Colonic mucosa (tissue), 4 donors: ENCODE results near the gene NRBF2. TPM values are rescaled to one million over a fixed set of nuclear protein-coding genes. Genes with fewer than 3 reads are reported as not detected.

ENCODE experiments used
- DNase-seq: peaks from one replicate; pipeline ENCODE4 v3.0.0-alpha.2; 2020
- H3K27ac ChIP-seq: fragments of 200-600 bp; one replicate; pipeline ENCODE4 v1.8.0; 2021
- H3K27me3 ChIP-seq: fragments of 200-600 bp; one replicate; pipeline ENCODE4 v1.8.0; 2021
- H3K36me3 ChIP-seq: fragments of 200-600 bp; one replicate; pipeline ENCODE4 v1.8.0; 2021
- H3K4me1 ChIP-seq: fragments of 200-600 bp; one replicate; pipeline ENCODE4 v1.8.0; 2021; ENCODE audit warnings: mild to moderate bottlenecking
- H3K4me3 ChIP-seq: fragments of 200-600 bp; one replicate; pipeline ENCODE4 v1.8.0; 2021
- H3K9ac ChIP-seq, 2 donors: one replicate each; pipeline ENCODE4 v1.7.0; 2013; ENCODE audit warnings: control low read depth in 2 of 2, low read depth in 2 of 2, low read length in 2 of 2
- H3K9me3 ChIP-seq: fragments of 200-600 bp; one replicate; pipeline ENCODE4 v1.8.0; 2021
- intact Hi-C: fragments of 100-400 bp; cut with DNase I; formaldehyde crosslinking; loops from one replicate; pipeline ENCODE4 v1.14.1; 2022
- total RNA-seq, 2 donors: library from RNA; stranded (reverse); fragmentation: NEBNext Ultra II Directional in 1 of 2; extraction: Animal tissue kit (Norgen Biotek cat#: 25700) in 1 of 2; gene quantifications; one replicate each; pipeline ENCODE4 v1.2.1, GENCODE V29; 2021
- TF ChIP-seq, protein P1 (sequence below): fragments of 200-600 bp; IDR thresholded peaks from one replicate; pipeline ENCODE4 v1.8.0; 2022; ENCODE audit warnings: antibody characterized with exemption, mild to moderate bottlenecking
- donor health status: healthy.
- donor health status: DM: no; HTN: no; CAD: no.
- donor health status: DM: no; HTN: no; CAD: no.

Gene NRBF2
- total RNA-seq, 2 donors from 2014 or later, result 18.7 to 34.9 TPM

DNA sequence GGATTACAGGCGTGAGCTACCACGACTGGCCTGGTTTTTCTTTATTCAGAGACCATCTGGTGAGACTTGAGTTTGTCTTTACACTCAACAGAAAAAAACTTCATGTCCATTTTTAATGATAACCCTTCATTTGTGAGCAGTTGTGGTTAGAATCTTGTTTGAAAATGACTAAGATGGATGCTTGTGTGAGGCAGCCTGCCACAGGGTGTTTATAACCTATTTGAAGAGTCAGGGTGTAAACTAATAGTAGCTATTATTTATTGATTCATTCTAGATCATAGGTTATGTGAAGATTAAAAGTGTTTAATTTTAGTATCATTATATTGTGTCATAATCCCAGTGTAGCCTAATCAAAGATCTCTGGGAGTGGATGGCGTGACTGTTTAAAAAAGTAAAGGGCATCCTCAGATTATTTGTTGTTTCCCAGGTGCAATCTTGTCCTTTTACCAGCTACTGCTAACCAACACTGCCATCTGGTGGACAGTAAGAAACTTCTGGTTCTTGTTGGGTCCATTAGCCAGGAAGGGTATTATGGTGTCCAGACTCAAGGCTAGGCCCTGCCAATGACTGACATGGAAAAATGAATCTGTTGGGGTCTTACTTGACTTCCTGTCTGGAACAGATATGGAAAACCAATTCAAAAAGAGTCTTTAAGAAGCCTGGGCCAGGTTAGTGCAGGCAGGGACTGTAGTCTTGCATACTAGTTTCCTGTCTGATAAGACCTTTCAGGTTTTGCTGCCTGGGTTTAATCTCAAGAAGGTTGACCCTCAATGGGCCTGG lies 24.9 kb downstream of the NRBF2 start:
- no peaks in the 10 kb centered on the region for H3K36me3 ChIP-seq
- DNase-seq, result peak; percentile 39
- TF ChIP-seq, protein P1, sequence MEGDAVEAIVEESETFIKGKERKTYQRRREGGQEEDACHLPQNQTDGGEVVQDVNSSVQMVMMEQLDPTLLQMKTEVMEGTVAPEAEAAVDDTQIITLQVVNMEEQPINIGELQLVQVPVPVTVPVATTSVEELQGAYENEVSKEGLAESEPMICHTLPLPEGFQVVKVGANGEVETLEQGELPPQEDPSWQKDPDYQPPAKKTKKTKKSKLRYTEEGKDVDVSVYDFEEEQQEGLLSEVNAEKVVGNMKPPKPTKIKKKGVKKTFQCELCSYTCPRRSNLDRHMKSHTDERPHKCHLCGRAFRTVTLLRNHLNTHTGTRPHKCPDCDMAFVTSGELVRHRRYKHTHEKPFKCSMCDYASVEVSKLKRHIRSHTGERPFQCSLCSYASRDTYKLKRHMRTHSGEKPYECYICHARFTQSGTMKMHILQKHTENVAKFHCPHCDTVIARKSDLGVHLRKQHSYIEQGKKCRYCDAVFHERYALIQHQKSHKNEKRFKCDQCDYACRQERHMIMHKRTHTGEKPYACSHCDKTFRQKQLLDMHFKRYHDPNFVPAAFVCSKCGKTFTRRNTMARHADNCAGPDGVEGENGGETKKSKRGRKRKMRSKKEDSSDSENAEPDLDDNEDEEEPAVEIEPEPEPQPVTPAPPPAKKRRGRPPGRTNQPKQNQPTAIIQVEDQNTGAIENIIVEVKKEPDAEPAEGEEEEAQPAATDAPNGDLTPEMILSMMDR, result peak; percentile 79
- H3K27ac ChIP-seq, result no peak overlapping the region
- intact Hi-C loops, result loop anchor here (5.0 kb wide), 3 partner anchors 341 to 721 kb away; partner anchors contain the start of gene EGR2
- no peak overlapping the region for H3K4me3 ChIP-seq
- H3K4me1 ChIP-seq, result peaks cover 5% of the 10 kb centered on the region
- H3K9ac ChIP-seq, result no peak overlapping the region
- no peaks in the 10 kb centered on the region for H3K9me3 ChIP-seq
- no peaks in the 10 kb centered on the region for H3K27me3 ChIP-seq

- no peak overlapping the region for H3K4me3 ChIP-seq
- no peaks in the 10 kb centered on the region for H3K36me3 ChIP-seq
- no peaks in the 10 kb centered on the region for H3K27me3 ChIP-seq
- intact Hi-C loops, result no loop called here
- H3K9me3 ChIP-seq, result no peaks in the 10 kb centered on the region
- no peak for DNase-seq
- no peak overlapping the region for H3K27ac ChIP-seq
- TF ChIP-seq, protein P1, result no peak
- H3K4me1 ChIP-seq, result no peaks in the 10 kb centered on the region
- no peak overlapping the region for H3K9ac ChIP-seq
Measured at GRCh38 chr10:63161592-63161991, 28.5 kb downstream of the NRBF2 start.

- H3K4me1 ChIP-seq, result no peaks in the 10 kb centered on the region
- no peaks in the 10 kb centered on the region for H3K9me3 ChIP-seq
- TF ChIP-seq, protein P1, result no peak
- no peak overlapping the region for H3K4me3 ChIP-seq
- H3K36me3 ChIP-seq, result no peaks in the 10 kb centered on the region
- H3K27me3 ChIP-seq, result no peaks in the 10 kb centered on the region
- no peak overlapping the region for H3K27ac ChIP-seq
- DNase-seq, result no peak
- no peak overlapping the region for H3K9ac ChIP-seq
- intact Hi-C loops, result no loop called here
Measured at GRCh38 chr10:63164166-63164623, 31.1 kb downstream of the NRBF2 start.

DNA sequence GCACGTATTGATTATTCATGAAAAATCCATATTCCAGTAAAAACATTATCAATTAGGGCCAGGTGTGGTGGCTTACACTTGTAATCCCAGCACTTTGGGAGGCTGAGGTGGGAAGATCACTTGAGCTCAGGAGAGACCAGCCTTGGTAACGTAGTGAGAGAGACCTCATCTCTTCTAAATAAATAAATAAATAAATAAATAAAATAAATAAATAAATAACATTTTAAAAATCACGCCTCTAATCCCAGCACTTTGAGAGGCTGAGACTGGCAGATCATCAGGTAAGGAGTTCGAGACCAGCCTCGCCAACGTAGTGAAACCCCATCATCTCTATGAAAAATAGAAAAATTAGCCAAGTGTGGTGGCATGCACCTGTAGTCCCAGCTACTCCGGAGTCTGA lies 32.1 kb downstream of the NRBF2 start:
- no peaks in the 10 kb centered on the region for H3K27me3 ChIP-seq
- no peaks in the 10 kb centered on the region for H3K36me3 ChIP-seq
- H3K4me3 ChIP-seq, result no peak overlapping the region
- no peaks in the 10 kb centered on the region for H3K4me1 ChIP-seq
- no peak for DNase-seq
- no peak overlapping the region for H3K9ac ChIP-seq
- no peak overlapping the region for H3K27ac ChIP-seq
- TF ChIP-seq, protein P1, result no peak
- intact Hi-C loops, result loop anchor here (5.0 kb wide), 2 partner anchors 462 to 557 kb away; no protein-coding TSS in a partner anchor
- no peaks in the 10 kb centered on the region for H3K9me3 ChIP-seq

GRCh38 chr10:63166742-63167258 lies 33.7 kb downstream of the NRBF2 start:
- Histone ChIP-seq H3K4me1 (no peaks in the 10 kb centered on the region), H3K27me3 (no peaks in the 10 kb centered on the region), H3K27ac (no peak overlapping the region), H3K4me3 (no peak overlapping the region), H3K9me3 (no peaks in the 10 kb centered on the region), H3K36me3 (no peaks in the 10 kb centered on the region), H3K9ac (no peak overlapping the region)
- TF ChIP-seq, protein P1, result peak; percentile 80
- DNase-seq, result peak; percentile 27
- intact Hi-C loops, result loop anchor here (5.0 kb wide), 2 partner anchors 461 to 556 kb away; no protein-coding TSS in a partner anchor
